ENCODE data around the gene CBX5. TPM values are rescaled to one million over a fixed set of nuclear protein-coding genes. Genes with fewer than 3 reads are reported as not detected.

The CBX5 gene
- total and polyA plus RNA-seq, 9 of the 15 experiments (the other 6 are each of a cell fraction or from before 2014, with no cell fraction given): 32.6 to 102 (median 59.2) TPM

GRCh38 chr12:54279632-54280467 is at the start of gene CBX5 (continued):
- TF ChIP-seq ZNF121 (CRISPR knock-in tag; conservative IDR thresholded peaks at IDR 0.05): no peak
- peak; percentile 60; the same call in 1 of the 2 replicates for TF ChIP-seq ZC3H4 (CRISPR knock-in tag; IDR thresholded peaks at IDR 0.05; ENCODE audit: borderline replicate concordance)
- no peak for TF ChIP-seq ZNF324 (CRISPR knock-in tag; IDR thresholded peaks at IDR 0.05)
- no peak for TF ChIP-seq YBX1 (IDR thresholded peaks at IDR 0.05)
- no peak for TF ChIP-seq XRCC4 (IDR thresholded peaks at IDR 0.05; ENCODE audit: extremely low read depth, insufficient read depth, insufficient read length)
- TF ChIP-seq ZNF318 (IDR thresholded peaks at IDR 0.05; ENCODE audit: borderline replicate concordance in 1 of 2, low read depth in 1 of 2): no peak
- no peak for TF ChIP-seq CBFA2T3 (IDR thresholded peaks at IDR 0.05)
- TF ChIP-seq NEUROD1 (IDR thresholded peaks at IDR 0.05; ENCODE audit: borderline replicate concordance, low read depth, low read length, partially characterized antibody): peak; percentile 84
- peak; percentile 88 for TF ChIP-seq POLR2AphosphoS5 (IDR thresholded peaks at IDR 0.05; ENCODE audit: control insufficient read depth, insufficient read depth, low read depth, low read length)
- TF ChIP-seq HNRNPL (IDR thresholded peaks at IDR 0.05; ENCODE audit: low read depth, low read length): no peak
- peak; percentile 94 for TF ChIP-seq FOXK1 (CRISPR knock-in tag; IDR thresholded peaks at IDR 0.05; ENCODE audit: borderline replicate concordance)
- TF ChIP-seq ZNF785 (CRISPR knock-in tag; IDR thresholded peaks at IDR 0.05): no peak
- no peak for TF ChIP-seq ATF3 (IDR thresholded peaks at IDR 0.05)
- no peak; the same call in 1 of the 2 replicates for TF ChIP-seq ATF3 (CRISPR knock-in tag; conservative IDR thresholded peaks at IDR 0.05)
- no peak; the same call in 1 of the 2 replicates for TF ChIP-seq MITF (IDR thresholded peaks at IDR 0.05)
- TF ChIP-seq ZBED1 (IDR thresholded peaks at IDR 0.05): no peak
- TF ChIP-seq ZNF133 (CRISPR knock-in tag; IDR thresholded peaks at IDR 0.05): 0 out of 2 replicates have a peak, but pooled peaks have one; percentile 43
- peak; percentile 90 for TF ChIP-seq ASH1L (IDR thresholded peaks at IDR 0.05; ENCODE audit: borderline replicate concordance, low read depth, partially characterized antibody)
